ENCODE data around the gene NASP. TPM values are rescaled to one million over a fixed set of nuclear protein-coding genes. Genes with fewer than 3 reads are reported as not detected.
"Not testable (repeated sequence)": the region's sequence is repeated elsewhere in the genome, so short reads cannot be mapped to it uniquely, and the experiment has no call there.

The NASP gene
- total RNA-seq, 2 experiments from 2014 or later = 228 to 282 TPM

DNA sequence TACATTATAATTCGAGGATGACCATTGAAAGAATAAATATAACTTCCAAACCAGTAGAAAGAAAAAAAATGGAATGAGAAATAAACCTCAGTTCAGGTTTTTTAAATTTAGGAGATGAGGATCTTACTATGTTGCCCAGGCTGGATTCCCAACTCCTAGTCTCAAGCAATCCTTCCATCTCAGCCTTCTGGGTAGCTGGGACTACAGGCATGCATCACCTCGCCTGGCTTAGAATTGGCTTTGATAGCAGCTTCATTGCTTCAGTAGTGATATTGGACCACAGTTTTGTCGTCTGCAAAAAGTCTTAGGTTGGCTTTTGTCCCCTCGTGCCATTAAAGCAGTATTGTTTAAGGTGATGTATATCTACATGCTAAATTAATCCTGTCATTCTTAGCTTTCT, 2.9 kb downstream of the NASP start:
- Mint-ChIP-seq H3K27me3 (no peaks in the 10 kb centered on the region), H3K9me3 (ENCODE audit: low read depth) (no peaks in the 10 kb centered on the region), H3K36me3 (ENCODE audit: low read depth) (peaks cover 15% of the 10 kb centered on the region), H3K27ac (peak overlapping the region; percentile 77), H3K4me1 (peaks cover 32% of the 10 kb centered on the region), H3K4me3 (peak overlapping the region; percentile 91)
- no peak for ATAC-seq
- intact Hi-C loops (cut with DNase I, micrococcal nuclease) = loop anchor here in 1 of 2 experiments (10.0 kb wide), 1 partner anchor 852 kb away; the partner anchor contains the start of genes KIF2C and RNU5D-1
- DNase-seq = no peak
- ChIA-PET POLR2A (interaction anchor here (0.6 to 3.9 kb wide), 5 partner anchors 65 to 247 kb away, joined by 3 to 36 read pairs (median 4); partner anchors contain the start of genes MUTYH, PRDX1 and TOE1), CTCF (interaction anchor here (0.6 kb wide), 1 partner anchor 601 kb away, joined by 3 read pairs; the partner anchor contains the start of gene EIF2B3)

- Mint-ChIP-seq H3K27me3 (no peaks in the 10 kb centered on the region), H3K4me3 (no peak overlapping the region), H3K27ac (no peak overlapping the region), H3K9me3 (ENCODE audit: low read depth) (no peaks in the 10 kb centered on the region), H3K36me3 (ENCODE audit: low read depth) (peaks cover 38% of the 10 kb centered on the region), H3K4me1 (peaks cover 34% of the 10 kb centered on the region)
- DNase-seq = no peak
- ChIA-PET CTCF (no interaction called here), POLR2A (interaction anchor here (0.6 to 1.1 kb wide), 3 partner anchors 36 to 771 kb away, joined by 3 to 4 read pairs (median 3); no protein-coding TSS in a partner anchor)
- ATAC-seq = no peak
- intact Hi-C loops (cut with DNase I, micrococcal nuclease) = loop anchor here in 1 of 2 experiments (10.0 kb wide), 1 partner anchor 855 kb away; the partner anchor contains the start of genes KIF2C and RNU5D-1
Observed at GRCh38 chr1:45589861-45590260, 6.0 kb downstream of the NASP start.

DNA sequence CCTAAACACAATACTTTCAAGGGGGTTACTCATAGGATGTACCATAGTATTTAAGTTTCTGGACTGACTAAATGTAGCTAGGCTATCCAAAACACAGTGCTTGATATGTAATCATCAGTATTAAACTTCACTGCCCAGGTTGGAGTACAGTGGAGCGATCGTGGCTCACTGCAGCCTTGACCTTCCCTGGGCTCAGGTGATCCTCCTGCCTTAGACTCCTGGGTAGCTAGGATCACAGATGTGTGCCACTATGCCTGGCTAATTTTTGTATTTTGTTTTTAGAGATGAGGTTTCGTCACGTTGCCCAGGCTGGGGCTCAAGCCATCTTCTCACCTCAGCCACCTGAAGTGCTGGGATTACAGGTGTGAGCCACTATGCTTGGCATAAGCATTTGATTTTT, 10.6 kb downstream of the NASP start:
- POLR2A ChIA-PET = interaction anchor here (0.5 to 1.6 kb wide), 3 partner anchors 9 to 775 kb away, joined by 3 to 10 read pairs (median 3); no protein-coding TSS in a partner anchor

DNA sequence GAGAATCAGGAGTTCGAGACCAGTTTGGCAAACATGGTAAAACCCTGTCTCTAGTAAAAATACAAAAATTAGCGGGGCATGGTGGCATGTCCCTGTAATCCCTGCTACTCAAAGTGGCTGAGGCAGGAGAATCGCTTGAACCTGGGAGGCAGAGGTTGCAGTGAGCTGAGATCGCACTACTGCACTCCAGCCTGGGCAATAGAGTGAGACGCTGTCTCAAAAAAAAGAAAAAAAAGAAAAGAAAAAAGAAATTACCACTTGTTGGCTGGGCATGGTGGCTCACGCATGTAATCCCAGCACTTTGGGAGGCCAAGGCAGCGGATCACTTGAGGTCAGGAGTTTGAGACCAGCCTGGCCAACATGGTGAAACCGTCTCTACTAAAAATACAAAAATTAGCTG, 12.9 kb downstream of the NASP start:
- not testable (repeated sequence) for ATAC-seq

More for the DNA sequence above, 10.6 kb downstream of the NASP start:
- no peak overlapping the region for H3K27ac Mint-ChIP-seq
- CTCF ChIA-PET = no interaction called here
- DNase-seq (no peak), ATAC-seq (no peak)
- peaks cover 51% of the 10 kb centered on the region for H3K36me3 Mint-ChIP-seq (ENCODE audit: low read depth)
- peaks cover 32% of the 10 kb centered on the region for H3K4me1 Mint-ChIP-seq
- H3K4me3 Mint-ChIP-seq = no peak overlapping the region
- H3K27me3 Mint-ChIP-seq = no peaks in the 10 kb centered on the region
- intact Hi-C loops (cut with DNase I, micrococcal nuclease) = no loop called here
- H3K9me3 Mint-ChIP-seq (ENCODE audit: low read depth) = no peaks in the 10 kb centered on the region

GRCh38 chr1:45604239-45604638, 20.4 kb downstream of the NASP start:
- Mint-ChIP-seq H3K36me3 (ENCODE audit: low read depth) (peaks cover 57% of the 10 kb centered on the region), H3K4me1 (peaks cover 28% of the 10 kb centered on the region), H3K27me3 (no peaks in the 10 kb centered on the region), H3K9me3 (ENCODE audit: low read depth) (no peaks in the 10 kb centered on the region), H3K4me3 (no peak overlapping the region), H3K27ac (peak overlapping the region; percentile 29)
- DNase-seq (no peak), ATAC-seq (no peak)
- POLR2A ChIA-PET = interaction anchor here (0.6 to 1.2 kb wide), 2 partner anchors 9 to 353 kb away, joined by 3 to 4 read pairs; no protein-coding TSS in a partner anchor
- CTCF ChIA-PET = interaction anchor here (0.6 to 1.4 kb wide), 2 partner anchors 10 to 282 kb away, joined by 3 read pairs; no protein-coding TSS in a partner anchor
- intact Hi-C loops (cut with DNase I, micrococcal nuclease) = no loop called here

More for the DNA sequence above, 12.9 kb downstream of the NASP start:
- H3K4me3 Mint-ChIP-seq; DNase-seq; H3K9me3 Mint-ChIP-seq (ENCODE audit: low read depth); H3K27me3 Mint-ChIP-seq; intact Hi-C loops (cut with DNase I, micrococcal nuclease); H3K27ac Mint-ChIP-seq; POLR2A ChIA-PET: not testable (repeated sequence)
- Mint-ChIP-seq H3K36me3 (ENCODE audit: low read depth) (peaks cover 47% of the 10 kb centered on the region), H3K4me1 (peaks cover 43% of the 10 kb centered on the region)
- CTCF ChIA-PET = interaction anchor here (0.6 kb wide), 2 partner anchors 104 to 282 kb away, joined by 3 to 4 read pairs; no protein-coding TSS in a partner anchor

DNA sequence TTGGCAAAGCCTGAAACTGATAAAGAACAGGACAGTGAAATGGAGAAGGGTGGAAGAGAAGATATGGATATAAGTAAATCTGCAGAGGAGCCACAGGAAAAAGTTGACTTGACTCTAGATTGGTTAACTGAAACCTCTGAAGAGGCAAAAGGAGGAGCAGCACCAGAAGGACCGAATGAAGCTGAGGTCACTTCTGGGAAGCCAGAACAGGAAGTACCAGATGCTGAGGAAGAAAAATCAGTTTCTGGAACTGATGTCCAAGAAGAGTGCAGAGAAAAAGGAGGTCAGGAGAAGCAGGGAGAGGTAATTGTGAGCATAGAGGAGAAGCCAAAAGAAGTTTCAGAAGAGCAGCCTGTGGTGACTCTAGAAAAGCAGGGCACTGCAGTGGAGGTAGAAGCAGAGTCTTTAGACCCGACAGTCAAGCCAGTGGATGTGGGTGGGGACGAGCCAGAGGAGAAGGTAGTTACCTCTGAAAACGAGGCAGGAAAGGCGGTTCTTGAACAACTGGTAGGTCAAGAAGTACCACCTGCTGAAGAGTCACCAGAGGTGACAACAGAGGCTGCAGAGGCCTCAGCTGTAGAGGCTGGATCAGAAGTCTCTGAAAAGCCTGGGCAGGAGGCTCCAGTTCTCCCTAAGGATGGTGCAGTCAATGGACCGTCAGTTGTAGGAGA, 23.7 kb downstream of the NASP start:
- POLR2A ChIA-PET = interaction anchor here (0.6 kb wide), 1 partner anchor 14 kb away, joined by 6 read pairs; no protein-coding TSS in a partner anchor
- Mint-ChIP-seq H3K27ac (peak overlapping the region; percentile 78), H3K9me3 (ENCODE audit: low read depth) (no peaks in the 10 kb centered on the region), H3K4me1 (peaks cover 10% of the 10 kb centered on the region), H3K27me3 (no peaks in the 10 kb centered on the region), H3K36me3 (ENCODE audit: low read depth) (peaks cover 66% of the 10 kb centered on the region), H3K4me3 (no peak overlapping the region)
- no peak for ATAC-seq
- CTCF ChIA-PET = interaction anchor here (1.2 kb wide), 1 partner anchor 8 kb away, joined by 3 read pairs; no protein-coding TSS in a partner anchor
- intact Hi-C loops (cut with DNase I, micrococcal nuclease) = no loop called here
- no peak for DNase-seq

- DNase-seq (no peak), ATAC-seq (no peak)
- Mint-ChIP-seq H3K4me1 (peaks cover 10% of the 10 kb centered on the region), H3K36me3 (ENCODE audit: low read depth) (peaks cover 70% of the 10 kb centered on the region), H3K27me3 (no peaks in the 10 kb centered on the region), H3K27ac (peak overlapping the region; percentile 78), H3K4me3 (no peak overlapping the region), H3K9me3 (ENCODE audit: low read depth) (no peaks in the 10 kb centered on the region)
- ChIA-PET POLR2A (interaction anchor here (0.6 to 1.0 kb wide), 4 partner anchors 9 to 50 kb away, joined by 3 to 6 read pairs (median 5); no protein-coding TSS in a partner anchor), CTCF (interaction anchor here (0.6 to 1.2 kb wide), 4 partner anchors 9 to 241 kb away, joined by 3 to 4 read pairs (median 4); no protein-coding TSS in a partner anchor)
- intact Hi-C loops (cut with DNase I, micrococcal nuclease) = no loop called here
Observed at GRCh38 chr1:45608175-45609156, 24.6 kb downstream of the NASP start.

GRCh38 chr1:45610589-45611226, 26.9 kb downstream of the NASP start:
- H3K36me3 Mint-ChIP-seq (ENCODE audit: low read depth) = peaks cover 78% of the 10 kb centered on the region

GRCh38 chr1:45612941-45613579, 29.2 kb downstream of the NASP start:
- intact Hi-C loops (cut with DNase I, micrococcal nuclease) = no loop called here
- ChIA-PET CTCF (interaction anchor here (0.7 kb wide), 1 partner anchor 408 kb away, joined by 3 read pairs; no protein-coding TSS in a partner anchor), POLR2A (interaction anchor here (0.8 to 1.3 kb wide), 2 partner anchors 8 to 419 kb away, joined by 3 read pairs; no protein-coding TSS in a partner anchor)

More at GRCh38 chr1:45610589-45611226, 26.9 kb downstream of the NASP start:
- ChIA-PET POLR2A (interaction anchor here (0.6 to 0.7 kb wide), 2 partner anchors 15 to 158 kb away, joined by 4 to 8 read pairs; no protein-coding TSS in a partner anchor), CTCF (no interaction called here)
- no peak overlapping the region for H3K4me3 Mint-ChIP-seq
- DNase-seq = no peak
- H3K9me3 Mint-ChIP-seq (ENCODE audit: low read depth) = no peaks in the 10 kb centered on the region
- no peak for ATAC-seq
- H3K4me1 Mint-ChIP-seq = peaks cover 10% of the 10 kb centered on the region
- H3K27ac Mint-ChIP-seq = no peak overlapping the region
- intact Hi-C loops (cut with DNase I, micrococcal nuclease) = no loop called here
- H3K27me3 Mint-ChIP-seq = no peaks in the 10 kb centered on the region

DNA sequence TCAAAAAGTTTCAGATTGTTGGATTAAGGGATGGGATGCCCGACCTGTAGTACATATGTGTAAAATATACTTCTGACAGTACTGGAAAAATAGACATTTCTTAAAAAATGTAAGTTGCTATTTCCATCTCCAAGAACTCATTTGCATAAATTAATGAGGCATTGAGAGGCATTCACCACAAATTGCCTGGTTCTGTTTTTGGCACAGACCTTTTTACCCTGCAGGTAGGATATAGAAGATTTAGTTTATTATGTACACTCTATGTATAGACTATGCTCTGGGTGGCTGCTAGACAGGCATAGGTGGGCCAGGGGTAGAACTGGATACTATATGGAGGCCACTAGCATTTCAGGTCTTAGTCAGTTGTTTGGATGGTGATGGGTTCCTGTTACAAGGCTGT, 32.0 kb downstream of the NASP start:
- no peak overlapping the region for H3K27ac Mint-ChIP-seq
- H3K4me3 Mint-ChIP-seq = no peak overlapping the region
- ATAC-seq (no peak), DNase-seq (no peak)
- H3K36me3 Mint-ChIP-seq (ENCODE audit: low read depth) = peaks cover 59% of the 10 kb centered on the region
- ChIA-PET CTCF (no interaction called here), POLR2A (no interaction called here)
- H3K9me3 Mint-ChIP-seq (ENCODE audit: low read depth) = no peaks in the 10 kb centered on the region
- intact Hi-C loops (cut with DNase I, micrococcal nuclease) = no loop called here
- H3K27me3 Mint-ChIP-seq = no peaks in the 10 kb centered on the region
- no peaks in the 10 kb centered on the region for H3K4me1 Mint-ChIP-seq

More at GRCh38 chr1:45612941-45613579, 29.2 kb downstream of the NASP start:
- Mint-ChIP-seq H3K4me1 (peaks cover 2% of the 10 kb centered on the region), H3K27me3 (no peaks in the 10 kb centered on the region), H3K4me3 (no peak overlapping the region), H3K27ac (no peak overlapping the region), H3K9me3 (ENCODE audit: low read depth) (no peaks in the 10 kb centered on the region), H3K36me3 (ENCODE audit: low read depth) (peaks cover 76% of the 10 kb centered on the region)
- ATAC-seq (no peak), DNase-seq (no peak)
